HG02943 (cell line): ENCODE data around the gene SLC16A3.
"Not testable (repeated sequence)": the region's sequence is repeated elsewhere in the genome, so short reads cannot be mapped to it uniquely, and the experiment has no call there.

Experiments used
- ATAC-seq: cut with Tn5 transposase; IDR thresholded peaks from one replicate; pipeline ENCODE4 v1.9.1; 2021; ENCODE audit warnings: mild to moderate bottlenecking, low read depth, moderate library complexity; ENCODE audit not compliant: unreplicated experiment

SLC16A3 gene

DNA sequence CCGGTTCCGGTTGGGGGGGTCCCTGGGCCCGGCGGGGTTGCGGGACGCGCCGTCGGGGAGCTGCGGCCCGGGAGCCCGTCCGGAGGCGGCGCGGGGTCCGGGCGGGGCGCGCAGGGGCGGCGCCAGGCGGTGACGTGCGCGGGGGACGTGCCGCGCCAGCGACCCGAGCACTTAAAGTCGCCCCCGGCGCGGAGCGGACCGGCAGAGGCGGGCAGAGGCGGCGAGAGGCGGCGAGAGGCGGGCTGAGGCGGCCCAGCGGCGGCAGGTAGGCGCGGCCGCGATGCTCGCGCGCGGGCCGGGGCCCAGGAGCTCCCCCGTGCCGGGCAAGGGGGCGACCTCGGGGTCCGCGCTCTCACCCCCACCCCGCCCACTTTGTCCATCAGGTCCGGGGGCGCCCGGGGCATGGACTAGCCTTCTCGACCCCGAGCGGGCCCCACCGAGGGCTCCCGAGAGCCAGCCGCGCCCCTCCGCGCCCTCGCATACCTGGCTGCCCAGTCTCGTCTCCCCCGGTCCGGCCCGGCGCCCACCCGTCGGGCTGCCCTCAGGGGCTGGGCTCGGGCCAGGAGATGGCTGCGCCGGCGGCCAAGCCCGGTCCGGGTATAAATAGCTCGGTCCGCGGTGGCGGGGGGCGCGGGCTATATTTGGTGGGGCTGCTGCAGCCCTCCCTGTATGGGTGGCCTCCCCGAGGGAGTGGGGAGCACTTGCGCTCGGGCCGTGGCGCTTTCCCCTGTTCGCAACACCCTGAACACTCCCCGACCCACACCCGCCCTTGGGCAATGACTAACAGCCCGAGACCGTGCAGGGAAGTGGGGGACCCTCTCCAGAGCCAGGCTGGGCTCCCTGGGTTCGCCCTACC lies at the start of gene SLC16A3:
TSS of gene SLC16A3 (plus strand) at position 201 of the 856 bp plus-strand sequence. CDS start 6,967 bp downstream, outside the sequence.
- peak; percentile 41 for ATAC-seq

DNA sequence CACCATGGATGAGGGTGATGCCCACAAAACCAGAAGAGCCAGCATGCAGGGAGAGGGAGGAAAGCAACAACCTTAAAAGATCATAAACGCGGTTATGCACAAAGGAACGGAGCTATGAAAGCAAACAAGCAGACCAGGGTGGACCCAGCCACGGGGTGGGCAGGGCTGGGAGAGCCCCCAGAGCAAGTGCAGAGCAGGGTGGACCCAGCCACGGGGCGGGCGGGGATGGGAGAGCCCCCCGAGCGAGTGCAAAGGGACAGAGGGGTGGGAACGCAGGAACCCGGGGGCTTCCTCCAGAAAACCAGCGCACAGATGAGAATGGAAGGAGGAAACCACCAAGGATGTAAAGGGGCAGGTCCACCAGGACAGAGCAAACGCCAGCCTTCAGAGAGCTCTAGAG lies 49.4 kb upstream of the SLC16A3 start:
- ATAC-seq: no peak

DNA sequence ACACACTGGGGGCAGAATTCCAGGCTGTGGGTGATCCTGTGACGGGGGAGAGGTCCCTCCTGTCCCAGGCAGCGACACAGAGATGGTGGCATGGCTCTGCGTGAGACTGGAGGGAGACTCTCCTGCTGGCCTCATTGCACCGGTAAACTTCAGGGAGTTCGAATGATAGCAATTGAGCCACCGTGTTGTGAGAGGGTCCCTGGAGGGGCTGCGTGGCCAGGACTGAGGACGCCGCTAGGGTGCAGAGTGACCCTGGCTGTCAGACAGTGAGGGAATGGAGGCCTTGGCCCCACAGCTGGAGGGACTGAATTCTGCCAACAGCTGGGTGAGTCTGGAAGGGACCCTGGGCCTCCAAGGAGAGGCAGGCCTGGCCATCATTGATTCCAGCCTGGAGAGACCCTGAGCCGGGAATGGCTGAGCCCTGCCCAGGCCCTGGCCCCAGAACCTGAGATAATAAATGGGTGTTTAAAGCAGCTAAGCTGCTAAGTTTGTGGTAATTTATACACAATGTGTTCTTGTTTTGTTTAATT lies 48.8 kb upstream of the SLC16A3 start:
- no peak for ATAC-seq

DNA sequence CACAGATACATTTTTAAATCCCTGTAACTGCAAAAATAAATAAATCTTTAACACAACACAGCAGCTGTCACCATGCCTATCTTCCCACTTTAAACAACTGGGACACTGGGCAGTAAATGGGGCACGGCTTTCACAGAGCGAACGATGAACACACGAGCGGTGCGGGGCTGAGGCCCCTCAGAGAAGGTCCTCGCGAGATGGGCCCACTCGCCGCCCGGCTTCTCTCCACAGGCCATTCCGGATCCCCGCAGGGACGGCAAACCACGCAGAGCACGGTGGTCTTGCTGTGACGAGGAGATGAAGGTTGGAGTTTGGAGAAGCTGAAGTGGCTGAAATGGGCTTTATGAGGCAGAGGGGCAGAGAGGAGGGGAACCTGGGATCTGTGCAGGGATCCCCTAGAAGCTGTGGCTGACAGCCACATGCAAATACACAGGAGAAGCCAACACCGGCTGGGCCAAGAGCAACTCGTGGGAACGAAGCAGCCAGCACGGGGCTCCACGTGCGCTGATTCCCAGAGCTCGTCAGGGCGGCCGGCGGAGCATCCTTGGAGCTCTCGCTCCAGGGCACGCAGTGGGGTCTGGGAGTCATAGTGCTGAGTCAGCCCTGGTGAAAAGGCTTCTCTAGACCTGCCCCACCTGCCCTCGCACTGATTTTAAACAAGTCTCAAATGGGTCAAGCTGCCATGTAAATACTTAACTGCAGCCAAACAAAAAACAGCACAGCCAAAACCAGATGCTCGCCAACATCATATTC lies 47.9 kb upstream of the SLC16A3 start:
- no peak for ATAC-seq

DNA sequence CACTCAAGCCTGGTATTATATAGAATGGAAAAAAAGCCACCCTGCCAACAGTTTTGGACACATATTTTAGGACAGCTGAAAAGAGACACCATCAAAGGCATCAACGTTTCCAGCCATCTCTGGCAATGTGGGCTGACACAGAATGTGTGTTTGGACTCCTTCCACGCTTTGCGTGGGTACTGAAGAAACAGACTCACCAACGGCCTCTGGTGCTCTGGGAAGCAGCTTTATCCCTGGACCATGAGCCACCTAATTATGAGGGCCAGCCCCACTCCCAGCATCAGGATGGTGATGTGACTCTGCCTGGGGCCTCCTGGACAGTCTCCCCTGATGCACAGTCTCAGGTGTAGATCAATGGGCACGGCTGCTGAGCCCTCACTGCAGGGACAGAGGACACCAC lies 44.1 kb upstream of the SLC16A3 start:
- ATAC-seq: no peak

DNA sequence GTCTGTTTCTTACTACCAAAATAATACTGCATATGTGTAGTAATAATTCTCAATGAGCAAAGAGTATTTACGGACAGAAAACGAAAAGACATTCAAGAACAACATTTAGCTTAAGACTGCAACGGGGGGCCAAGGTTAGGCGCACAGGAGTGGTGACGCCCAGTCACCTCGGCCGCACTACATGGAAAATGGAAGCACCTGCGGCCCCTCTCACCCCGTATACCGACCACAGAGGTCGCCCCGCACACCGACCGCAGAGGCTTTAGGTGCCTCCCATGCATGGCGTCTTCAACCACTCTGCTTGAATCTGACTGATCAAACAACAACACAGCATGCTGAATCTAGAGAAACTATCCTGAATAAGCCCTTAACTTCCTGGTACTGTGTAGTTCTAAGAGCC lies 42.6 kb upstream of the SLC16A3 start:
- no peak for ATAC-seq

DNA sequence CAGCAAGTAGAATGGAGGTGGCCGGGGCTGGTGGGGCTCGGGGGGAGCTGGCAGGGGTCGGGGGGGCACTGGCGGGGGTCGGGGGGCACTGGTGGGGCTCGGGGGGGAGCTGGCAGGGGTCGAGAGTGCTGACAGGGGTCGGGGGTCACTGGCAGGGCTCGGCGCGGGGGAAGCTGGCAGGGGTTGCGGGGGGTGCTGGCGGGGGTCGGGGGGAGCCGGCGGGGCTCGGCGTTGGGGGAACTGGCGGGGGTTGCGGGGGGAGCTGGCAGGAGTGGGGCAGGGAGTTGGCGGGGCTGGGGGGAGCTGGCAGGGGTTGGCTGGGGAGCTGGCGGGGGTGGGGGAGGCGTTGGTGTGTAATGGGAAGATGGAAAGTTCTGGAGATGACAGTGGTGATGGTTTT lies 41.3 kb upstream of the SLC16A3 start:
- no peak for ATAC-seq

DNA sequence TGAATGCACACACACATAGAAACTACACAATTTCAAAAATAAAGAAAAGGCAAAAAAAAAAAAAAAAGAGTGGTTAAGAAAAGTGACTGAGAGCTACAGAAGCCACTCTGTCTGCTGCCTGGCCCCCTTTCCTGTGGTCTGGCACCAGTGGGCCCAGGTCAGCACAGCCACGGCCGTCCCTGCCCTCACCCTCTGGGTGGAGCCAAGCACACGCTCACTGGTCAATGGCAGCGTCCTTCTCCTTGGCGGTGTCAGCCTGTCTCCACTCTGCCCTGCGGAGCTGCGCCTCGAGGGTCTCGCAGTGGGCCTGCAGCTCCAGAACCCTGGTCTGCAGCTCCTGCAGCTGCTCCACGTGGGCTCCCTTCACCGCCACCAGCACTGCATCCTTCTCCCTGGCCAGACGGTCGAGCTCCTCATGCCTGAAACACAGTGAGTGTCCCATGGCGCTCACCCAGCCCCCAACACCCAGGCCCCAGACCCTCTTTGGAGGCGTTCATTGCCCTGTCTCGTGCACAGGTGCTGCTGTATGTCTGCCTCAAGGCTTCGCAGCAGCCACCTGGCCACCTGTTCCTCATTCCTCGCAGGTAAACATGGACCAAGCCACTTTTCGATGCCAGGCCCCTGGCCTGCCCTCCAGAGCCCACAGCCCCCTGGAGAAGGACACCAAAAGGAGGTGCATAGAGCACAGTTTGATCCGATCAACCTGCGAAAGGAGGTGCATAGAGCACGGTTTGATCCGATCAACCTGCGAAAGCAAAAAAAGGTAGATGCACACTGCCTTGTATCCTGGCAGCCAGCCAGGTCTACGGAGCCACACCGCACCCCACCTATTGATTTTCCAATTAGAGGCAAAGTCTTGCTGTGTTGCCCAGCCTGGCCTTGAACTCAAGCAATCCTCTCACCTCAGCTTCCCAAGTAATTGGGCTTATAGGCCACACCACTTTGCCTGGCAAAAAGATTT lies 40.6 kb upstream of the SLC16A3 start:
- ATAC-seq: no peak

DNA sequence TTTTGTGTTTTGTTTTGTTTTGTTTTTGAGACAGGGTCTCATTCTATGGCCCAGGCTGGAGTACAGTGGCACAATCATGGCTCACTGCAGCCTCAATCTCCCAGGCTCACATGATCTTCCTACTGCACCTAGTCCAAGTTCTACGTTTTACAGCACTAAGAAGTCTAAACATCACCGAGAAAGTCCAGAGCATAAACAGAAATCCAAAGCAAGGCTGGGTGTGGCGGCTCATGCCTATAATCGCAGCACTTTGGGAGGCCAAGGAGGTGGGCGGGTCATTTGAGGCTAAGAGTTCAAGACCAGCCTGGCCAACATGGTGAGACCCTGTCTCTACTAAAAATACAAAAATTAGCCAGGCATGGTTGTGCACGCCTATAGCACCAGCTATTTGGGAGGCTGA lies 35.8 kb upstream of the SLC16A3 start:
- not testable (repeated sequence) for ATAC-seq

DNA sequence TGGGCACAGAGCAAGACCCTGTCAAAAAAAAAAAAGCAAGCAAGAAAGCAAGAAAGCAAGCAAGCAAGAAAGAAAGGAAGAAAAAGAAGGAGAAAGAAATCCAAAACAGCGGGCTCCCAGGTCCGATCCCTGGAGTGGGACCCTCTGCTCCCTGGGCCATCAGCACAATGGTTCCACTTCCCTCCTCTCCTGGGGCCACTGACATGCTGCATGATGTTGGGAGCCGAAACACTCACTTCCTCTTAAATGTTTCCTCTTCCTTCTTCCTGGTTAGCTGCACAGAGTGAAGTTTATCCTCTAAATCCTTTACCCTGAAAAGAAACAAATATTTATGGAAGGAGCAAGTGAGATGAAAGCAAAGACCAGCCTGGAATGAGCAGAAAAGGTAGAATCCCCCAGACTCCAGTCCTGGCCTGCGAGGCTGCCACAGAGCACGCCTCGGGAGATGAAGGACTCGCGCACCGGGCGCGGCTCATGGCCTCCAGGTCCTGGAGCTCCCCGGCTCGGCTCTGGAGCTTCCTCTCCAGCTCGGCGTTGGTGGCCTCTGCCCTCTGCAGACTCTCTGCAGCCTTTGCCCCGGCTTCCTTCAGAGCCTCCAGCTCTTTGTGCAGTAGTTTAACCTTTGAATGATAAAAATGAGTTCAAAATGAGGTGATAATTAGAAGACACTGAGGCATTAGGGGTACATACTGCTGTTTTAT lies 35.2 kb upstream of the SLC16A3 start:
- ATAC-seq: no peak

DNA sequence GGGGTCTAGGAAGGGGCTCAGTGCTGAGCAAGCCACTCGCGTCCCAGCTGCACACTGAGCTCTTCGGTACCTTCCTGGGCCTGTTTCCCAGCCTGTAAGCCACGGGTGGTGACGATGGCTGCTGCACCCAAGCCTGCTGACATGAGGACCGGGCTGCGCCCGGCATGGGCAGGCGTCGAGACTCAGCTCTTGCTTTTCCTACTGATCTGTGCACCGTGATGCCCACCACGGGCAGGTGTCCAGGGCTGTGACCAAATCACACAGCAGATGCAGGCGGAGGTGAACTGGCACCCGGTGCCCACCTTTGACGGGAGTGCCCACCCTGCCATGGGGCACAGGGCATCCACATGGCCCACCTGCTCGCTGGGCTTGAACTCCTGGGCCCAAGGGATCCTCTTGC lies 34.1 kb upstream of the SLC16A3 start:
- ATAC-seq: no peak

DNA sequence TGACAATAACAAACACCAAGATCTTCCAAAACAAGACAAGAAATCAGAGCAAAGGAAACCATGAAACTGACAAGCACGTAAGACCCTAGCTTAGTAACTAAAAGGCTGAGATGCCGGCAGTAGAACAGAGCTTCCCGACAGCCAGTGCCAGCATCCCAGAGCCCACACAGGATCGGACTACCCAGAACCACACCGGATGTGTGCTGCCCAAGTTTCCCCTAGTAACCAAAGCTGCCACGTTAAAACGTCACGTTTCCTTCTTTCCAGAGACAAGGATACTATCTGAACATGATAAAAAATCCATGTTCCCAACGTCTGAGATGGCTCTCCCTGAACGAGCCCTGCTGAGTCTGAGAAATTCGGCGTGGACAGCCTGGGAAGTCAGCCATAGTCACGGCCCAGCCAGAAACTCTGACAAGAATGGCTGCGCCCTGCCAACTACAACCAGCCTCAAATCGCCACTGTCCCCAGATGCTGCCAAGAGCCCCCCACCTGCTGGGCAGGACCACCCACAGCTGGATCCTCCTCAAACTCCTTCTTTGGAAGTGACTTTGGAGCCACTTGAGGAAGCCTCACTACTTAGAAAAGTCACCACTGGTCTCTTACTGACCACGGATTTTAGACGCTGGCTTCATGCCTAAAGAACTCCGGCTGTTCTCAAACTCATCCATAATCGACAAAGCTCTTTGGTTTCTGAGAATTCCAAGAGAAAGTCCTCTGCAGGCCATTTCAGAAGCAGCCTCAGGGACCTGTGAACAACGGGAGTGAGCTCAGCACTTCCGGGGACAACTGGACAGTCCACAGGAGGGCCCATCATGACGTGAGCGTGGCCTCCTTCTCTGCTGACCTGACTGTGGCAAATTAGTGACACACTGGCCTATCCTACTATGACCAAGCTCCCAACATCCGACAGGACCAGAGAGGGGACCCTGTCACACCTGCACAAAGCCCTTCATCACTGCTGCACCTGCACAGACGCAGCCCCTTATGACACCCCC lies 32.9 kb upstream of the SLC16A3 start:
- ATAC-seq: no peak

DNA sequence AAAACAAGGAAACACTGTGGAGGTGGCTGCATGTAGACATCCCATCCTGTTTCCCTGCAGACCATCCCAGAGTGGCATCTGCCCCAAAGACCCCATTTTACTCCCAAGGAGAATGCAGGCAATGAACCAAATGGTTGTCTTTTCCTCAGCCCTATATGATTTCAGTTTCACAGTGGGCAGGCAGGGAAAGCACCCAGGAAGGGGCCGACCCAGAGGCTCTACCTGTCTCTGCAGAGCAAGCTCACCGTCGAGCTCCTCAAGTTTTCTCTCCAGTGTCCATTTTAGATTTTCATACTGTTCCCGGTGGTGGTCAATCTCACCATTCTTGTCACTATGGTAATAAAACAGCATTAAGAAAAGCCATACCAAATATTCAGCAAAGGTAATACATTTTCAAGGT lies 30.8 kb upstream of the SLC16A3 start:
- no peak for ATAC-seq

DNA sequence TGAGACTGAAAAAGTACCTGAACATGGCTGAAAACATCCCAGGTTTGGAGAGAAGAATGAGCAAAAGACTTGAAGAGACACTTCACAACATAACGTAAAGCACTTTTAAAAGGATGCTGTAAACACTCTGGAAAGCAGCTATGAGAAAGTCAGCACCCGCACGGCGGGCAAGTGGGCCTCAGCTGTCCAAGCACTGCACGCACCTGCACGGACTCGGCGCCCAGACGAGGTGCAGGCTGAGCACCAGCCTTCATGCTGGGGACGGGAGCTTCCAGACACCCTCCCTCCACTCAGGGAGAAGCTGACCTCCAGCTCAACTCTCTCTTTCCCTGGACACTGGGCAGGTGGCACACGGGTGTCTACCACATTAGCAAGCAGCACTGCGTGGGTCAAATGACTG lies 29.3 kb upstream of the SLC16A3 start:
- no peak for ATAC-seq

DNA sequence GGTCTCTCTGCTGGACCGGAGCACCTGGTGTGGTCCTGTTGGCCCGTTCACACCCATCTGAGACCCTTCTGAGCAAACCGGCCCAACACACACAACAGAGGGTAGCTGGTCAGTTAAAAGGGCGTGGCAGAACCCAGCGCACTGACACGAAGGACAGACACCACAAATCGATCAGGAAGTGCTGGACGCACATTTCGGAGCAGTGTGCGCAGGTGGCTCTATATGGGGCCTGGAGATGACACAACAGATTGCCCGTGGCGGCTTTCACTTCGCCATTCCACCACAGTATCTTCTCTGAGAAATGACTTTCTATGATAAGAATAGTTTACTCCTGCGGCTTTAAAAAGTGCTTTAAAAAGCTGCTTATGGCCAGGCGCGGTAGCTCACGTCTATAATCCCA lies 28.7 kb upstream of the SLC16A3 start:
- ATAC-seq: no peak

DNA sequence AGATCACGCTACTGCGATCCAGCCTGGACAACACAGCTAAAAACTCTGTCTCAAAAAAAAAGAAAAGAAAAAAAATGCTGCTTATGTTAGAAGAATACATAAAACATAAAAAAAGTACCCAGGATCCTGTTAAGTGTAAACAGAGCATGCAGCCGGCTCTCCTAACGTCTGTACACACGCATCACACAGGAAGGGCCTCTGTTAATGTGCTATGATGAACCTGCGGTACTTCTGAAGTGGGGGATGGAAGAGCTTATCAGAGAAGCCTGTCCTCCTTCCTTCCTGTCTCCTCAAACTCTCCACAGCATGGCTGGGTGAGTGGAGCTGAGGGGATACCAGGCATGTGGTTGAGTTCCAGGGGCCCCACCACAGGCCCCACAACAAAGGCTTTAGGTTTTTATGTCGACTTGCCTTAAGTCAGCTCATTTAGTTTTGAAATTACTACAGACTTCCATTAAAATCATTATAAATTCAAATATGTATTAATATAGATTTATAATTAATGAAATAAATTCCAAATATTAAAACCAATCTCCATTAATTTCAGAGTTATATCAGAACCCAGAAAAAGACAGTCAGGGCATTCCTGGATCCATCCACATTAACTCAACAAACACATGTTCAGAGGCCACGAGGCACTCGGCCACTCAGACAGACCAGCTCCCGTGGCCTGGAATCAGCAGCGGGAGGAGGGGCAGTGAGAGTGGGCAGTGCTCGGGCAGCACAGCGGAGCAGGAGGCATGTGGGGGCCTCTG lies 27.9 kb upstream of the SLC16A3 start:
- ATAC-seq: no peak

DNA sequence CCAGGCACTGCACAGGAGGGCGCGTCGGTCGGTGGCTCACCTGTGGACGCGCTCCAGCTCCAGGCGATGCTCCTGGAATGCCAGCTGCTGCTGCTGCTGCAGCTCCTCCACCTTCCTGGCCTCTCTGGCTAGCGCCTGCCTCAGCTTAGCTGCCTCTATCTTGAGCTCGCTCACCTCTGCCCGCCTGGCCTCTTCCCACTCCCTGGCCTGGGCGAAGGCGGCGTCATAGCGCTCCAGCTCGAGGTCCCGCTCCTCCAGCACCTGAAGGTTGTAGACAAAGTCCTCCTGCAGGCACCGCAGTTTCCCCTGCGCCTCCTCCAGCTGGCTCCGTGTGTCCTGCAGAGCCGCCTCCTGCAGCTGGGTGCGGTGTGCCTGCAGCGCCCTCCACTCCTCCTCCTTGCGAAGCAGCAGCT lies 27.3 kb upstream of the SLC16A3 start:
- no peak for ATAC-seq

DNA sequence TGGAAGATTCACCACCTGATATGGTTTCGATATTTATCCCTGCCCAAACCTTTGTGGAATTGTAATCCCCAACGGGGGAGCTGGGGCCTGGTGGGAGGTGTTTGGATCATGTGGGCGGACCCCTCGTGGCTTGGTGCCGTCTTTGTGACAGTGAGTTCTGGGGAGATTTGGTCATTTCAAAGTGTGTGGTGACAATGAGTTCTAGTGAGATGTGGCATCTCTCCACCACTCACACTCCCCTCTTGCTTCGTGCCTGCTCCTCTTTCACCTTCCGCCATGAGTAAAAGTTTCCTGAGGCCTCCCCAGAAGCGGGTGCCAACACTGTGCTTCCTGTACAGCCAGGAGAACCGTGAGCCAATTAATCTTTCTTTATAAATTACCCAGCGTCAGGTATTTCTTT lies 25.9 kb upstream of the SLC16A3 start:
- no peak for ATAC-seq
